Activated CD8-positive, alpha-beta memory T cell treated with anti-CD3 and anti-CD28 coated beads, Interleukin-2, amount 50 U/mL, for 48 hours (primary cell): ENCODE data around the gene RAP1A.
A peak's percentile ranks its signal among the peaks of the same experiment; 100 is the strongest.

Experiments used
- DNase-seq: peaks from one replicate; pipeline ENCODE4 v3.0.0-alpha.2; 2020

The RAP1A gene

DNA sequence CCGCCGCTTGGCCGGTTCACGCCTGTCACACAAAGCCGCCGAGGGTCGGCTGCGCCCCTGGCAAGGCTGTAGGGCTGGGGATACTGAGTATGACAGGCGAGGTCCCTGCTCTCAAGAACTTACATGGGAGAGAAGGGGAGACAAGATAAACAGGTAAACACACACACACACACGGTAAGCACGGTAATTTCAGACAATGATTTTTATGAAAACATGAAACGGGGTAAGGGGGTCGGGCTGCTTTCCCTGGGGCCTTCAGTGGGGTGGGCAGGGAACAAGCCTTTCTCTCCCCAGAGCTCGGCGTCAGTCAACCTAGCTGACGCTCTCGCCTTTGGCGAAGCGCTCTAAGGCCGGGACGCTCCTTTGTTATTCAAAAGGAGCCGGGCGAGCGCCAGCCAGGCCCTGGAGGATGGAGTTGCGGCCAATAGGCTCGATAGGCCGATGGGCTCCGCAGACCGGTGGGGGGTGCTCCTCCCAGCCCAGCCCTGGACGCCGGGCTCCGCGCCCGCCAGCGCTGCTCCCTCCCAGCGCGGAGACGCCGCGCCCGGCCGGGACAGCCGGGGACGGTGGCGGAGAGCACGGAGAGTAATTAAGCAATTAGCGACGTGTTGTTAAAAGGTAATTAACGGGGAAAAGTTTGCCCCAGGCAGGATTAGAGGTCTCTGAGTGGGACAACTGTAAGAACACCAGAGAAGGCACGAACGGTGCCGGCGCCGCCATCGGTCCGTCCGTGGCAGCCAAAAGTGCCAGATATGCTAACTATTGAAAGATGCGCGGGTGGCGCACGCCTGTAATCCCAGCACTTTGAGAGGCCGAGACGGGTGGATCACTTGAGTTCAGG, 120.6 kb downstream of the RAP1A start:
- peak; percentile 64 for DNase-seq

DNA sequence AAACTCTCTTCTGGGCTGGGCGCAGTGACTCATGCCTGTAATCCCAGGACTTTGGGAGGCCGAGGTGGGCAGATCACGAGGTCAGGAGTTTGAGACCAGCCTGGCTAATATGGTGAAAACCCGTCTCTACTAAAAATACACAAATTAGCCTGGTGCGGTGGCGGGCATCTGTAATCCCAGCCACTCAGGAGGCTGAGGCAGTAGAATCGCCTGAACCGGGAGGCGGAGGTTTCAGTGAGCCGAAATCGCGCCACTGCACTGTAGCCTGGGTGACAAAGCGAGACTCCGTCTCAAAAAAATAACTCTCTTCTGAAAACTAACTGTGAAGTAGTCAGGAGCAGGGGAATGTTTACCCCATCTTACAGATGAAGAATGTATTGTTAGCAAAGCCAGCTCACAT, 122.7 kb downstream of the RAP1A start:
- peak; percentile 23 for DNase-seq

DNA sequence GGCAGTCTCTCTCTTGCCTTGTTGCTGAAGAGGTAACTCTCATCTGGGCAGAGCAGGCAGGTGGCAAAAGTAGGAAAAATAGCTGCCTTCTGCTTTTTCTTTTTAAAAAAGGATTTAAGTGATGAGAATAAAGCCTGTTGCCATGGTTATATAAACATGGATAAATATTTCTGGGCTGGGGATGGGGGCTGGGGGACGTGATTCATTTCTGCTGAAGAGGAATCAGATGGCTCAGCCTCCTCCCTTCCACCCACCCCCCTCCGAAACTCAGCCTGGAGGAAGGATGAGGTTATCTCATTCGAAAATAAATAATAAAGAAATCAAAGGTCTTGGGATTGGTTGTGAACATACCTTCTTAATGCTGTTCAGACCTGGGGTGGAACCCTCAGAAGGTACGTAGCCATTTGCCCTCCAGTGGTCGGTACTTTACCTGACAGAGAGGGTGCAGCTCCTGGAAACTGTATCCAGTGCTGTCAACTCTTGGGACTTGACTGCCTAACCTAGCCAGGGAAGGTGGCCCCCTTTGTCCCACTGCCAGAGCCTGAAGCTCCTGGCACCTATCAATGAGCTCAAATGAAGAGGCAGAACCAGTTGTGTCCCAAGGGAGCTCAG, 123.5 kb downstream of the RAP1A start:
- peak; percentile 45 for DNase-seq

DNA sequence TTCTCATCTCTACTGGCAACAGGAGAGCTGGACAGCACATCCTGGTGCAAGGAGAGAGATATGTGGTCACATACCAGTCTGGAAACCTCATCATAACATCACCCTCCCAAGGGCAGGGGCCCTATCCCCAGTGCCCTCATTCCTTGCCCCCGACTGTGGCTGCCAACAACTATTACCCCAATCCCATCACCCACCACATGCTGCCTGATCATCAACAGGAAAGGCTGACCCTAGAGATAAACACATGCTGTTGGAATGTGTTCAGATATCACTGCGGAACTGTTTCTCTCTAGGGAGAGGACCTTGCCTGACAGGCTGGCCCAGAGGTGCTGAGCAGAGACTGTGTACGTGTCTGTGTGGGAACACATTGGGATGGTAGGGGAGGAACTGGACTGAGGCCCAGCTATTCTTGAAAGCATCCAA, 124.1 kb downstream of the RAP1A start:
- DNase-seq = peak; percentile 33

DNA sequence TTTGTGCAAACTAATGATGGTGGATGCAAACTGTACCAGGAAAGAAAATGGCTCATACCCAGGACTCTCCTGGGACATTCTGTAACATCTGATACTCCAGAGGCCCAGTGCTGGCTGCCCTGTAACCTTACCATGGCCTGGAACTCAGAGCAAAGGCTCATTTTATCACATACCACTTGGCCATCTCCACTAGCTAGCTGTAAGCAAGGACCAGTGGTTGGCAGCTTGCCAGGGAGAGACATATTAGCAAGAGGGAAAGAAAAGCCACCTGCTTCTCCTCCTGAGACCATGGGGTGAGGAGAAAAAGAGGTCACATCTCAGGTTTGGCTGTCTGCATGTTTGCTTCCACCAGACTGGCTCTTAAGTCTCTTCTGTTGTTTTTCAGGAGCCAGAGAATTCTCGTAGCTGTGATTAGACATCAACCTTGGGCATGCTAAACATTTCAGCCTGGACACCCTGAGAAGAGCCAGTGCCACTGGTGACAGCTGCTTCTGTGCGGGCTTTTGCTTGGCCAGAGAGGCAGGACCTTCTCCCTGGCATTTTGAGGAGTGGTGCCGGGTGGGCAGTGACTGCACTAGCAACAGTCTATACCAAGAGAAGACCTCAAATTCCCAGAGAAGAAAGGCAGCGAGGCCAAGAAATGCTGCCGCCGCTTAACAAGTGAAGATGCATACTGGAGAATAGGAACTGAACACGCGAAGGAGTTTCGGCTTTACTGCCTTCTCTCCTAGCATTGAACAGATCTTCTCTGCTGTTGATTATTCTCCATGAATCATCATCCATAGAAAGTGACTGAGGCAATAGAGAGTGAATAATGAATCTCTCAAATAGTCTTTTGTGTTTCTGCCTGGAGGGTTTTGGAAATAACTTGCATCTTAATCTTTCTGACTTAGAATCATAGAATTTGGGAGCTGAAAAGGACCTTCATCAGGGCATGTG, 126.4 kb downstream of the RAP1A start:
- peak; percentile 45 for DNase-seq

DNA sequence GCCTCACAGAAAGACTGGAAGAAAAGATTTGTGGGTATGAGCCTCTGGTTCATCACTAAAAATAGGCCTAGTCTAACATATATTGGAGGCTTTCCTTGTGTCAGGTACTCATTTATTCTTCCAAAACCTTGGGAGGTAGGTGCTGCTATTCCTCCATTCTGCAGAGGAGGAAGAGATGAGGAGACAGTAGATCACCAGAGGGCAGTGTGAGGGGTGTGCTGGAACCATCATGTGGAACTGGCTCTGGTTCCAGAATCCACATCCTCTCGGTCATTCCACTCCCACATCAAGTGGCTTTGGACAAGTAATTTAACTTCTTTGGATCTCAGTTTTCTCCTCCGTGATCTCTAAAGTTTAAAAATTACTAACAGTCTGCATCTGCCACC, 127.0 kb downstream of the RAP1A start:
- DNase-seq = no peak

DNA sequence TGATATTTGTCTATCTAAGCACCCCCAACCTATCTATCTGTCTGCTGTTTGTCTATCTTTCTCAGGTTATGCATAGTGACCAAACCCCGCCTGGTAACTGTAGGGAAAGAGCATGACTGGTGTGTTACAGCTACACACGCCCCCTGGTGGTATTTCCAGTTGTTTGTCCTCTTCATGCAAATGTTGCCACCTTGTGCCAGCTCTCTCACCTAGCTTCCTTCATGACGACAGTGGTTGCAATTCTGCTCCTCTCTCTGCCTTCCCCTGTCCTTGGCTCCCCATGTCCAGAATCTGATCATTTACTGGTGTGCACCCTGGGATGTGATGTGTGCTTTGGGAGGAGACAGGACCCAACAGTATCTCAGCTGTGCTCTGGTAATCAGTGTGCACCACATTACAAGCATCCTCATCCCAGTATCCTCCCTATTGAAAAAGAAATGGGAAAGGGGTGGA, 127.7 kb downstream of the RAP1A start:
- DNase-seq = peak; percentile 77

DNA sequence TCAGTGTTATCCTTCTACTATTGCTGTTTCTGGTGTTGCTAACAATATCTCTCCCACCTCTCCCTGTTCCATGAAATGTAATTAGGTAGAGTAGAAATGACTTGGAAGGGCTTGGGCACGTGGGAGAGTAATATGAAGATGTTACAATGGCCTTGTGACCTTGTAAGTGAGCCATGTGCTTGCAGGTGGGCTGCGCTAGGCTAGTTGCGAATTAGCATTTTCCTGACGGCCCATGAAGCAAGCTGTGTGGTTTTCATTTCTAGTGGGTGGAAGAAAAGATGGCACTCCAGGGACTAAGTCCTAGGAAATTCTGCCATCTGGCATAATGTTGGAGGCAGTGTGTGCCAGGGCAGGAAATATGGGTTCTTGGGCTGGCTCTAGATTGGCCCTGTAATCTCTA, 128.4 kb downstream of the RAP1A start:
- no peak for DNase-seq

DNA sequence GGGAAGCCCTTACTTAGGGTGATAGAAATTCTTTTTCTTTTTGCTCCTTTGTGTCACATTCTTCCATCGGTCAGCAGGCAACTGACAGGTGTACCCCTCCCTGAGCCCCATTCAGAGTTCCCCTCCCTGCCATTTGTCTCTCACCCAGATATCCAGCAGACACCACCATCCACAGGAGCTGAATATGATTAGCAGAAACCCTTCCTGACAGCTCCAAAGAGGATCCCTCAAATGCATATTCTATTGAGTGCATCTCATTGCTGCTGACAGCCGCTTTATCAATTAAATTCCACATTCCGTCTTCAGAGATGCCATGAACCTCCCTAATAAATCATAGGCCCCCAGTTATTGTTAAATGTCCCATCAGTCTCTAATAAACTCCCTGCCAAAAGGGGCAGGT, 130.0 kb downstream of the RAP1A start:
- no peak for DNase-seq

DNA sequence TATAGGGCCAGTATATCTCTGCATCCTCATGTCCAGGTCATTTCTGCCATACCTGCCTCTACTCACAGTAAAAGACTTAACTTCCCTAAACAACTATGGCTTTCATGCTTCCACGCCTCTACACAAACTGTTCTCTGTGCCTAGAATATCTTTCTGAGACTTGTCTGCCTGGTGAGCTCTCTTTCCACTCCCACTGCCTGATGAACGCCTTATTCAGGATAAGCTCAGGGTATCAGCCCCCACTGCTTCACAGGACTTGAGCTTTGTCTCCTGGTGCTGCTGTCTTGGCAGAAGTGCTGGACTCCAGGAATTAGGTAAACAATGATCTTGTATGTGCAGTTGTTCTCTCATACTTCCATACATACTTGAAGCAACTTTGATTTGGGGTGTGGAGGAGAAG, 131.3 kb downstream of the RAP1A start:
- no peak for DNase-seq

DNA sequence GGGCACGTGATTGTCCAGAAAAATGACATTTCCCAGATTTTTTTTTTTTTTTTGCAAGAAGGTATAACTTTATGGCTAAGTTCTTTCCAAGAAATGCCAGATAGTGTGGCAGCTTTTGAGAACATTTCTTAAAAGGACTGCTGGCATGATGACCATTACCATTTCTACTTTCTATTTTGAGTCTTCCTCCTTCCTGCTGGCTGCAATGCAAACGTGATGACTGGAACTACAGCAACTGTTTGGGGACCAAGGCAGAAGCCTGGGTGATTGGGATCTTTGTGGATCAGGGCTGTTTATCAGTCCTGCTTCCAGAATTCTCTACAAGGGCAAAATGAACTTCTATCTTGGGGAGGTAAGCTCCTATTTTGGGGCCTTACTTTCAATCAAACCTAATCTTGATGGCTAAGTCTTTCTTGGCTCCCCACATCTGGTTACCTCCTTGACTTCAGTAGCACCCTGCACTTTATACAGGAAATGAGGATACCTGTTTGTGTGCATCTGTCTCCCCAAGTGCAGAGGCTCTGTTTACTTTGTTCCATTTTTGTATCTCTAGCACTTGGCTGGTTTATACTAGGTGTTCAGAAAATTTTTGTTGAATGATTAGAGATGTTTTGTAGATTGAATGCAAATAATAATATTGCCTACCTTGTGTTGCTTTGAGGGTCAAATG, 132.5 kb downstream of the RAP1A start:
- no peak for DNase-seq

DNA sequence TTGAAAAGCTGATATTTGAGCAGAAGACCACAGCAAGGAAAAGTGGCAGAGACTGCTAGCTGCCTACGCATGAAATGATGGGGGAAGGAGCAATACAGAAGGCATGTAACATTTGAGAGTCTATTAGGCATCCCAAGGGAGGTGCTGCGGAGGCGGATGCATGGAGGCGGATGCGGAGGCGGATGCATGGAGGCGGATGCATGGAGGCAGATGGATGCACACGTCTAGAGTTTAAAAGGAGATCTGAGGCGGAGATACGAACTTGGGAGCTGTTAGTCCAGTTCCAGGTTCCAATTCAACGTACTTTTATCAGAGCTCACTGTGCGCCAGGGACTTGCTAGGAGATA, 135.4 kb downstream of the RAP1A start:
- DNase-seq = no peak

DNA sequence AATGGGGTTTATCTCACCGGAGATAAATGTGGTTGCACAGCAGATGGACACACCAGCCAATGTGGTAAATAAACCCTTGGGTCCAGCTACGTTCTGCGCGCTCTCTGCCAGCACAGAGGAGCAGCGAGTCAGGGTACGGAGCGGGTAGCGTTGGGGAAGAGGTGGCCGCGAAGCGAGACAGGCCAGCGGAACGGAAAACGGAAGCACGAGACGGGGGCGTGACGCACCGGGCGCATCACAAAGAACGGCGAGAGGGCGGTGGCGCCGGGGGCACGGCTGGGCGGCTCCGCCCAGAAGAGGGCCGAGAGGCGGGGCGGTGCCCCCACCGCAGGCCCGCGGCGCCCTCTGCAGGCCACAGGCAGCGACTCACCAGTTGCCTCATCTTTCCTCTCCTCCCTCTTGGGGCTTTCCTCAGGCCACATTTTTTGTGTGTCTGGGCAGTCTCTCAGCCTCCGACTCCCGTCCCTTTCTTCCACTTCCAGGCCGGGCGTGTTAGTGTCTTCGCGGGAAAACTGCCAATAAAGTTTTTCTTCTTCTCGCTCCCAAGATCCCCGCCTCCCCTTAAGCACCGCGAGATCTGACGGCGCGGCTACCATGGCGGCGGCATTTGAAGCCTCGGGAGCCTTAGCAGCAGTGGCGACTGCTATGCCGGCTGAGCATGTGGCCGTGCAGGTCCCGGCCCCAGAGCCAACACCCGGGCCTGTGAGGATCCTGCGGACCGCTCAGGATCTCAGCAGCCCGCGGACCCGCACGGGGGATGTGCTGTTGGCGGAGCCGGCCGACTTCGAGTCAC, 135.9 kb downstream of the RAP1A start, which contains the start of gene DDX20:
Gene DDX20 (plus strand): TSS at position 571 of the 793 bp plus-strand sequence. CDS start 24 bp downstream, at position 595.
- peak; percentile 94 for DNase-seq

DNA sequence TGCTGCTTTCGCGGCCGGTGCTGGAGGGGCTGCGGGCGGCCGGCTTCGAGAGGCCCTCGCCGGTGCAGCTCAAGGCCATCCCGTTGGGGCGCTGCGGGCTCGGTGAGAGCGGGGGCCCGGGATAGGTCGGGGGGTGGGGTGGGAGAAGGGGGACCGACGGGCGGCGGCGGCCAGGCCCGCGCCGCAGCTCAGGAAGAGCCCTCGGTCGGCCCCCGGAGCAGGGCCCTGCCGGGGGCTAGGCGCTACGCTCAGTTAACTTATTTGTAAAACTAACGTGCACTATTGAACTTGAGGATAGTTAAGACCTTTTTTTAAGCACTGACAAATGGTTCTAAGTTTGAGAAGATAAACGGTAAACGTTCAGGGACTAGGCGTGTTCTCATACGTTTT, 136.5 kb downstream of the RAP1A start:
- no peak for DNase-seq

DNA sequence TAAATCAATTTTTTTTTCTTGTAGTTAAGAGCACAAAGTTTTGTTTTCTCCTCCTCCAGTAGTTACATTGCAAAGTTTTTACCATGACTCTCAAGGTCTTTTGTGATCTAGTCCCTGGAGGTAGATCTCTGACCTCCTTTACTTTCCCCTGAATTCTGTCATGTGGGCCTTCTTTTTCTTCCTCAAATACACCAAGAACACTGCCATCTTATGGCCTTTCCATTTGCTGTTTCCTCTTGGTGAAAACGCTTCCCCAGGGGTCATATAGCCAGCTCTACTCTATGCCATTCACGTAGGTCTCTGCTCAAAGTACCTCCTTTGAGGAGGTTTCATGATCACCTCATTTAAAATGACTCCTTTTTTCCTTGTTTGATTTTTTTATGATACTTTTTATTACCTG, 138.8 kb downstream of the RAP1A start:
- DNase-seq = no peak

DNA sequence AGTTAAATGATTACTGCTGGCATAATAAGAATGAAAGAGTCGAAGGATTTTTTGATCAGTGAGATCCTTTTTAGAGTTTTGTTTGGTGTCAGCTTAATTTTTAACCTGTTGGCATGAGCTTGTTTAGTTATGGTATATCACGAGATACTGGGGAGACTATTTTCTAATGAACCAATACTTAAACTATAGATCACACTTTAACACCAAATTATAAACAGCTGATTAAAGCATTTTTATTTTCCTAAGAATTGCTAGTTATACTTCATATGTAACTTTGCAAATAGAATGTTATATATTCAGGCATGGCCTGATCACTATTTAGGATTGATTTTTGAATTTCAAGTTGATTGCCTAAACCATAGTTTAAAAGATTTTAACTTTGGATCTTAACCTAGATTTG, 142.1 kb downstream of the RAP1A start:
- no peak for DNase-seq

DNA sequence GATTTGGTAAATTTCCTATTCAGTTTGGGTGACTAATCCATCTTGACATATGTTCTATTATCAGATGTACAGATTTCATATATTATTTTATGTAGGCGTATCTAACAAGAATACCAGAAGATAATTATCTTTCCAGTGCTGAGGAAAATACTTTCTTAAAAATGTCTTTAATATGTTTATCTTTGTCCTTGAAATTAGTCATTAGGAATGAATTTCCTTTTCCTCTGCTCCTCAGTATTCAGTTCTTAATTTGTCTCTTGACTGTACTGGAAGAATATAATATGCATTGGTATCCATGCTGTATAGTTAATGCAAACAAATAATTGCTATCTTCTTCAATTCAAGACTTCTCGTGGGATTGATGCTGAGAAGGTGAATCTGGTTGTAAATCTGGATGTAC, 142.7 kb downstream of the RAP1A start:
- no peak for DNase-seq
